Measurements from ENCODE around the gene USF3.

The USF3 gene

GRCh38 chr3:113615976-113616375, 80.5 kb downstream of the USF3 start:
- DNase-seq (ENCODE audit: low read depth, low spot score): no peak

- no peak for DNase-seq (ENCODE audit: low read depth, low spot score)
These were observed 82.0 kb downstream of the USF3 start for GRCh38 chr3:113614402-113614801.

- DNase-seq (ENCODE audit: low read depth, low spot score): no peak
These were observed 89.2 kb downstream of the USF3 start for GRCh38 chr3:113607219-113607596.

GRCh38 chr3:113606539-113607218, 89.8 kb downstream of the USF3 start:
- DNase-seq (ENCODE audit: low read depth, low spot score): peak; percentile 8

- no peak for DNase-seq (ENCODE audit: low read depth, low spot score)
These were observed 93.6 kb downstream of the USF3 start for GRCh38 chr3:113602836-113603235.

GRCh38 chr3:113602256-113602655, 94.2 kb downstream of the USF3 start:
- DNase-seq (ENCODE audit: low read depth, low spot score): no peak

GRCh38 chr3:113601240-113601639, 95.2 kb downstream of the USF3 start:
- DNase-seq (ENCODE audit: low read depth, low spot score): no peak

- DNase-seq (ENCODE audit: low read depth, low spot score): no peak
These were observed 95.8 kb downstream of the USF3 start for GRCh38 chr3:113600418-113601182.
